ENCODE data around the gene PLEKHG5. TPM values are rescaled to one million over a fixed set of nuclear protein-coding genes. Genes with fewer than 3 reads are reported as not detected.
"Not testable (repeated sequence)": the region's sequence is repeated elsewhere in the genome, so short reads cannot be mapped to it uniquely, and the experiment has no call there.

PLEKHG5 gene
- total RNA-seq, 1 experiment from 2014 or later: not detected

DNA sequence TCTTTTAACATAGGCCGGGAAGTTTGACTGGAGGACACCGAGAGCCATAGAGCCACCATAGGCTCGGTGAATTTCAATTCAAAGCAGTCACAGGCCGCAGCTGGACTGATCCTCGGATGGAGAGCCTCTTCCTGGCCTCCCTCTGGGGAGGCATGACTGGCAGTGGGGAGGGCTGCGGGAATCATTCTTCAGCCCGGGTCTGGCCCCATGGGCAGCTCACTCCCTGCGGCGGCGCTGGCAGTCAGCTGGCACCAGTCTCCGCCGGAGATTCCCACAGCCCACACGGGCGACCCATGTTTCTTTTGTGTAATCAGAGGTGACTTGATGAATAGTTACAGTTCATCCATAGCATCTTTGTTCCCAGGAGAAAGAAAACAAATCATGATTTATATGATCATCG, 56.3 kb downstream of the PLEKHG5 start:
- Histone ChIP-seq H3K9ac (ENCODE audit: low read length) (no peak overlapping the region), H3K4me1 (ENCODE audit: low read length) (peaks cover 3% of the 10 kb centered on the region; the same call in 1 of the 2 replicates), H3K9me3 (ENCODE audit: low read length) (no peaks in the 10 kb centered on the region), H3K36me3 (ENCODE audit: insufficient read depth, low read length) (no peaks in the 10 kb centered on the region), H3K79me2 (ENCODE audit: low read length) (no peaks in the 10 kb centered on the region), H3K27me3 (ENCODE audit: low read length) (no peaks in the 10 kb centered on the region), H2AFZ (ENCODE audit: low read length) (no peak overlapping the region), H3K27ac (ENCODE audit: low read length) (no peak overlapping the region), H3K9me2 (replicated peaks; ENCODE audit: insufficient read depth, low read length) (no peaks in the 10 kb centered on the region), H3K4me2 (ENCODE audit: low read depth, low read length, poor library complexity, severe bottlenecking) (no peak overlapping the region), H4K20me1 (ENCODE audit: insufficient read depth, low read depth, low read length) (0 out of 2 replicates have a peak, but pooled peaks cover 5% of the 10 kb centered on the region), H3K4me3 (ENCODE audit: low read length) (no peak overlapping the region)
- no peak for DNase-seq

DNA sequence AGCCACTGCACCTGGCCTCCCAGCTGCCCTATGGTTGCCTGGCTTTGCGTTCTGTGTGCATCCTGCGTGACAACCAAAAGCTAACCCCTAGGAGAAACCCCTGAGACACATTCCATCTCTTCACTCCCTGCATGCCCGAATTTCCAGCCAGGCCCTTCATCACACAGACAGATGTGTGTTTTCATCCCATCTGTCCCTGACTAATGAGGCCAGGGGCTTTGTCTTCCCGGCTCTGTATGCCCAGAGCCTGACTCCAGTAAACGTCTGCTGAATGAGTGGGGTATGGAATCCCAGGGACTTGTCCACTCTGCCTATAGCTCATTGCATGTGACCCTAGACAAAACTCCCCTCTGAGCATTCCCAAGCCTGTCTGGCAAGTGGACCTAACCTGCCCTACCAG, 57.3 kb downstream of the PLEKHG5 start:
- Histone ChIP-seq H3K27me3 (ENCODE audit: low read length) (no peaks in the 10 kb centered on the region), H3K4me2 (ENCODE audit: low read depth, low read length, poor library complexity, severe bottlenecking) (no peak overlapping the region), H3K9me2 (replicated peaks; ENCODE audit: insufficient read depth, low read length) (no peaks in the 10 kb centered on the region), H3K4me1 (ENCODE audit: low read length) (peaks cover under 1% of the 10 kb centered on the region; the same call in 1 of the 2 replicates), H2AFZ (ENCODE audit: low read length) (no peak overlapping the region), H3K4me3 (ENCODE audit: low read length) (no peak overlapping the region), H3K9ac (ENCODE audit: low read length) (no peak overlapping the region), H3K79me2 (ENCODE audit: low read length) (no peaks in the 10 kb centered on the region), H4K20me1 (ENCODE audit: insufficient read depth, low read depth, low read length) (0 out of 2 replicates have a peak, but pooled peaks cover 5% of the 10 kb centered on the region), H3K36me3 (ENCODE audit: insufficient read depth, low read length) (no peaks in the 10 kb centered on the region), H3K27ac (ENCODE audit: low read length) (no peak overlapping the region), H3K9me3 (ENCODE audit: low read length) (no peaks in the 10 kb centered on the region)
- no peak for DNase-seq

DNA sequence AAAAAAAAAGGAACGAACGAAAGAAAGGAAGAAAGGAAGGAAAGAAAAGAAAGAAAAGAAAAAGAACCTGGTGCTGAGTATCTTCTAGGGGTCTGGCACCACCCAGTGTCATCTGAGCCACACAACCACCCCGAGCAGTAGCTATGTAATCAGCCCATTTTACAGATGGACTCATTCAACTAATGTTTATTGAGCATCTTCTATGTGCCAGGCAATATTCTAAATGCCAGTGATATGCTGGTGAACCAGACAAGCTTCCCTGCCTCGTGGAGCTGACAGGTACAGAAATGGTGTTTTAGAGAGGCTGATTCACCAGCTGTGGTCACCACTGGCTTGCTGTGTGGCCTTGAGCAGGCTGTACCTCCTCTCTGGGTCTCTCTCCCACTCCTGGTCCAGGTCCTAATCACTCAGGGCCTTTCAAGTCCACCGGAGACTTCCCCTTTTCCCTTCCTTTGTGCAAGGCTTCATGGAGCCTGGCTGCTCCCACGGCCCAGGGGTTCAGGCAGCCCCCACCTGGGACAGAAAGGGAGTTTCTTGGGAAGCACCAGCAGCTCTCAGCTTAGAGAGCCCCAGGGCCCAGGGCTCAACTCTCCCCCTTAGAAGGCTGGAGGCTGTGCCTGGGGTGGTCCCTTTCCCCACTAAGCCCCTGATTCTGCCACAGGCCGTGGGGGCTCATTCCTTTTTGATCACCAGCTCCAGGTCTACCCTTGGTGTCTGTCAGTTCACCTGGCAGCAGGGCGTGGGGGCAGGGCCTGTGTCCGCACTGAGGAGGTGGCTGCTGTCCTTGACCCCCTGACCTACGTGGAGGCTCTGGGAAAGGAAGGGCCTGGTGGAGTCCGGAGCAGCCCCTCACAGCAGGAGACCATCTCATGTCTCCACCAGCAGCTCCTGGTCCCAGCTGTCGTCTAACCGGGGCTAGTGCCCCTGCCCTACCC, 59.6 kb downstream of the PLEKHG5 start:
- H3K27me3 ChIP-seq (ENCODE audit: low read length); H3K9ac ChIP-seq (ENCODE audit: low read length); DNase-seq; H3K79me2 ChIP-seq (ENCODE audit: low read length); H3K9me3 ChIP-seq (ENCODE audit: low read length); H3K4me3 ChIP-seq (ENCODE audit: low read length); H2AFZ ChIP-seq (ENCODE audit: low read length); H3K4me1 ChIP-seq (ENCODE audit: low read length); H3K36me3 ChIP-seq (ENCODE audit: insufficient read depth, low read length); H4K20me1 ChIP-seq (ENCODE audit: insufficient read depth, low read depth, low read length); H3K4me2 ChIP-seq (ENCODE audit: low read depth, low read length, poor library complexity, severe bottlenecking); H3K9me2 ChIP-seq (replicated peaks; ENCODE audit: insufficient read depth, low read length); H3K27ac ChIP-seq (ENCODE audit: low read length): not testable (repeated sequence)

DNA sequence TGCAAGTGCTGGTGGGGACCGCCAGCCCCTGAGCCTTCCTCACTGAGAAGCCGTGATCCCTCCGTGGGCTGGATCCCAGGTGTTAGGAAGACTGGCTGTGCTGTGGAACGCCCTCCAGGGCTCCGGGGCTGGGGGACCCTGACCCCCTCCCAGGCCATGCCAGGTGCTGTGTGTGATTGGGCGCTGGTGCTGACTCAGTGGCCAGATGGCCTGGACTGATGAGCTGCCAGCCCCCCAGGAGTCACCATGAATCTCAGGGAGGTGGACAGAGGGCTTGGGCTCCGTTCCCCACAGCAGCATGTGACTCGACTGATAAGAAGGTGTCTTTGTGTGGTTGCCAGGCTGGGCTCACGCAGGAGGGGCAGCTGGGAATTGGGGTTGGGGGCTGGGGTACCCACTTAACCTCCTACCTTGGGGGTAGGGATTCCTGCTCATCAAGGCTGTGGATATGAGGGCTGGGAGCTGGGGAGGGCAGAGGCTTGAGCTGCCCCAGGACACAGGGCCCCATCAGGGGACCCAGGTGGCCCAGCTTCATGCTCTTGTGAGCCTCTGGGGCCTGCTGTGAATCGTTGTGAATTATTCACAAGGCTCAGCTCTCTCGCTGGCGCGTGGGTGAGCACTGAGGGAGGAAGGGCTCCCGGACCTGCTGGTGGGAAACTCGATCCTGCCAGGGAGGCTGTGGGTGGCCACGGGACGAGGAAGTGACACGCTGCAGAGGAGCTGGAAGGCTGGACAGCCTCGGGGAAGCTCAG, 61.6 kb downstream of the PLEKHG5 start:
- not testable (repeated sequence) for H3K36me3 ChIP-seq (ENCODE audit: insufficient read depth, low read length); DNase-seq; H3K9me2 ChIP-seq (replicated peaks; ENCODE audit: insufficient read depth, low read length); H3K27ac ChIP-seq (ENCODE audit: low read length); H2AFZ ChIP-seq (ENCODE audit: low read length); H3K4me1 ChIP-seq (ENCODE audit: low read length); H3K9me3 ChIP-seq (ENCODE audit: low read length); H3K4me3 ChIP-seq (ENCODE audit: low read length); H3K27me3 ChIP-seq (ENCODE audit: low read length); H3K9ac ChIP-seq (ENCODE audit: low read length); H4K20me1 ChIP-seq (ENCODE audit: insufficient read depth, low read depth, low read length); H3K79me2 ChIP-seq (ENCODE audit: low read length); H3K4me2 ChIP-seq (ENCODE audit: low read depth, low read length, poor library complexity, severe bottlenecking)

DNA sequence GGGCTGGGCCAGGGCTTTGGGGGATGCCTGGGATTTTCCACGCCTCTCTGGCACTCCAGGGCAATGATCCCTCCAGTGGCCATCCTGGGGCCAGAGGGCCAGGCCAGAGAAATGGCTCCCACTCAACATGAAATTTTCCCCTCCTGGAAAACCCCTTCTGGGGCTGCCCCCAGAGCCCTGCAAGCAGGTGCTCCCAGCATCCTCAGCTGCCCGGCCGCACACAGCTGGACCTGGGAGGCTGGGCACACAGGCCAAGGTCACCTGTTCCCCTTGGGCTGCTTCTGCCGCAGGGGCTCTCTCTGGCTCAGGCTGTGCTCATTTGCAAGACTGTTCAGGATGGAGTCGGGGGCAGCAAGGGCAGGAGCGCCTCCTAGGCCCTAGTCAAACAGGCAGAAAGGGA, 63.0 kb downstream of the PLEKHG5 start:
- not testable (repeated sequence) for H3K9me3 ChIP-seq (ENCODE audit: low read length); H3K36me3 ChIP-seq (ENCODE audit: insufficient read depth, low read length); H3K9ac ChIP-seq (ENCODE audit: low read length); H3K27ac ChIP-seq (ENCODE audit: low read length); H4K20me1 ChIP-seq (ENCODE audit: insufficient read depth, low read depth, low read length); H2AFZ ChIP-seq (ENCODE audit: low read length); H3K4me3 ChIP-seq (ENCODE audit: low read length); H3K9me2 ChIP-seq (replicated peaks; ENCODE audit: insufficient read depth, low read length); H3K27me3 ChIP-seq (ENCODE audit: low read length); H3K79me2 ChIP-seq (ENCODE audit: low read length); H3K4me1 ChIP-seq (ENCODE audit: low read length); H3K4me2 ChIP-seq (ENCODE audit: low read depth, low read length, poor library complexity, severe bottlenecking); DNase-seq

DNA sequence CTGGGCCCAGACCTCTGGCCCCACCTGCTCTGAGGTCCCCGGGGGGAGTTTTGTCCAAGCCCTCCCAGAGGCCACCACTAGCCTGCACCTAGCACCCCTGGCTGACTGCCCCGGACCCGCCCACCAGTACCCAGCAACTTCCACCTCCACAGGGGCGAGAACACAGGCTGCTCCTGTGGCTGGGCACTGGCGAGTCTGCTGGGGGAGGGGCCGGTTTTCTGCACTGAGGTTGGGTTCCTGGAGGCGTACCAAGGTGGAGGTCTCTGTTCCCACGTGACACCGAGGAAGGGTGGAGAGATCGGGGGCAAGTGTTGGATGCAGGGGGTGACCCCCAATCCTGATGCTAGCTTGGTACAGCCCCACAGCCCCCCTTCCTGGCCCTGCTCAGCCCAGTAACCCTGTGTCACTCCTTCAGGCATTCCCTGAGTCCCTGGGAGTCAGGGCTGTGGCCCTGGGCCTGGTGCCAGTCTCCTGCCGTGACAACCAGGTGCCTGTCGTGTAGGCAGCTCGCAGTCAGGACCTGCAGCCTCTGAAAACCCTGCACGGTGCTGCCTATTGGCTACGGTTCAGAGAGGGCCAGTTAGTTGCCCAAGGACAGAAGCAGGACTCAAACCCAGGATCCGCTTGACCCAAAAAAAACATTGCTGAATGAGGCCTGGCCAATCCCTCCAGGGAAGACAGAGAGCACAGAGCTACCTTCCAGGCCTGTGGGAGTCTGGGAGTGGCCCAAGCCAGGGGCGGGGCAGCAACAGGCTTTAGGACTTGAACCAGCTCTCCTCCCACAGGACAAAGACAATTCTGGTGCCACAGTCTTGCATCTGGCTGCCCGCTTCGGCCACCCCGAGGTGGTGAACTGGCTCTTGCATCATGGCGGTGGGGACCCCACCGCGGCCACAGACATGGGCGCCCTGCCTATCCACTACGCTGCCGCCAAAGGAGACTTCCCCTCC, 63.8 kb downstream of the PLEKHG5 start:
- H3K79me2 ChIP-seq (ENCODE audit: low read length): no peaks in the 10 kb centered on the region
- H3K9ac ChIP-seq (ENCODE audit: low read length): no peak overlapping the region
- H3K36me3 ChIP-seq (ENCODE audit: insufficient read depth, low read length): no peaks in the 10 kb centered on the region
- H4K20me1 ChIP-seq (ENCODE audit: insufficient read depth, low read depth, low read length): no peaks in the 10 kb centered on the region
- no peak overlapping the region for H3K4me2 ChIP-seq (ENCODE audit: low read depth, low read length, poor library complexity, severe bottlenecking)
- no peak overlapping the region for H2AFZ ChIP-seq (ENCODE audit: low read length)
- no peak overlapping the region for H3K4me3 ChIP-seq (ENCODE audit: low read length)
- H3K9me3 ChIP-seq (ENCODE audit: low read length): no peaks in the 10 kb centered on the region
- no peak for DNase-seq
- H3K27ac ChIP-seq (ENCODE audit: low read length): no peak overlapping the region
- no peaks in the 10 kb centered on the region for H3K9me2 ChIP-seq (replicated peaks; ENCODE audit: insufficient read depth, low read length)
- H3K27me3 ChIP-seq (ENCODE audit: low read length): no peaks in the 10 kb centered on the region
- no peaks in the 10 kb centered on the region; the same call in 1 of the 2 replicates for H3K4me1 ChIP-seq (ENCODE audit: low read length)

DNA sequence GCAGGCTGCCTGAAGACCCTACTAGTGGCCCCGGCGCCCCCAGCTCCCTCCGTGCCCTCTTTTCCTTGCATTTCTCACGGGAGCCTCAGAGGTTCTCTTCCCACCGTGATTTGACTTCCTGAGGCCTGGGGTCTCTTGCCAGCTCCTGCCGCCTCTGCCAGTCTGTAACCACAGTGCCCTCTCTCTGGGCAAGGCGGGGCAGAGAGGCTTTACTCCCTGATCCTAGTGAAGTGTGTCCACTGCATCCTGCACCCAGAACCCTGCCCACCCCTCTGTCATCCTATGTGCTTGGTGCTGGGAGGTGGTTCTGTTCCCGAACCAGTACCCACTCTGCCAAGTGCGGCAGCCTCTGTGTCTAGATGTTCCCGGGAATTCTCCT, 64.5 kb downstream of the PLEKHG5 start:
- H3K27ac ChIP-seq (ENCODE audit: low read length): no peak overlapping the region
- H3K36me3 ChIP-seq (ENCODE audit: insufficient read depth, low read length): no peaks in the 10 kb centered on the region
- H3K4me2 ChIP-seq (ENCODE audit: low read depth, low read length, poor library complexity, severe bottlenecking): no peak overlapping the region
- DNase-seq: no peak
- no peaks in the 10 kb centered on the region for H3K9me3 ChIP-seq (ENCODE audit: low read length)
- H3K79me2 ChIP-seq (ENCODE audit: low read length): no peaks in the 10 kb centered on the region
- H2AFZ ChIP-seq (ENCODE audit: low read length): no peak overlapping the region
- no peaks in the 10 kb centered on the region for H4K20me1 ChIP-seq (ENCODE audit: insufficient read depth, low read depth, low read length)
- H3K9ac ChIP-seq (ENCODE audit: low read length): no peak overlapping the region
- no peaks in the 10 kb centered on the region; the same call in 1 of the 2 replicates for H3K4me1 ChIP-seq (ENCODE audit: low read length)
- H3K27me3 ChIP-seq (ENCODE audit: low read length): no peaks in the 10 kb centered on the region
- H3K9me2 ChIP-seq (replicated peaks; ENCODE audit: insufficient read depth, low read length): no peaks in the 10 kb centered on the region
- no peak overlapping the region for H3K4me3 ChIP-seq (ENCODE audit: low read length)

Data from Karpas-422 (cell line).